DND-41 (cell line): ENCODE results near the gene APC2.

ENCODE experiments used
- ATAC-seq: fragments of 200-7000 bp; cut with Tn5 transposase; 3 replicates; pipeline ENCODE4 v1.9.1; 2021; ENCODE audit warnings: low read depth; ENCODE audit not compliant: insufficient read depth
- DNase-seq: peaks from one replicate; pipeline ENCODE4 v3.0.0-alpha.2; 2020
- H2AFZ ChIP-seq: 2 replicates; pipeline ENCODE4 v1.6.0; 2012; ENCODE audit warnings: low read depth, low read length
- H3K27ac ChIP-seq: 2 replicates; pipeline ENCODE4 v1.5.1; 2012; ENCODE audit warnings: low read length, inconsistent platforms
- H3K27me3 ChIP-seq: fragments of 200-600 bp; sonication (generic); 2 replicates; pipeline ENCODE4 v1.6.0; 2012; ENCODE audit warnings: low read length, mild to moderate bottlenecking, inconsistent platforms; ENCODE audit not compliant: insufficient read depth, poor library complexity
- H3K36me3 ChIP-seq: 2 replicates; pipeline ENCODE4 v1.5.1; 2012; ENCODE audit warnings: low read length, inconsistent platforms; ENCODE audit not compliant: insufficient read depth
- H3K4me1 ChIP-seq: 2 replicates; pipeline ENCODE4 v1.5.1; 2012; ENCODE audit warnings: mild to moderate bottlenecking, low read length; ENCODE audit not compliant: insufficient read depth
- H3K4me2 ChIP-seq: 2 replicates; pipeline ENCODE4 v1.6.0; 2012; ENCODE audit warnings: mild to moderate bottlenecking, moderate library complexity, low read length, inconsistent platforms; ENCODE audit not compliant: insufficient read depth
- H3K4me3 ChIP-seq, 2 experiments: fragments of 200-600 bp in 1 of 2; shearing (Covaris generic) in 1 of 2; 2 replicates each; pipeline ENCODE4 v1.5.1; 2012 to 2016; ENCODE audit warnings: inconsistent platforms in 2 of 2, low read length in 2 of 2, mild to moderate bottlenecking in 2 of 2, low read depth in 1 of 2, moderate library complexity in 1 of 2
- H3K79me2 ChIP-seq: 2 replicates; pipeline ENCODE4 v1.6.0; 2012; ENCODE audit warnings: low read length, inconsistent platforms; ENCODE audit not compliant: insufficient read depth
- H3K9ac ChIP-seq: 2 replicates; pipeline ENCODE4 v1.6.0; 2012; ENCODE audit warnings: low read depth, mild to moderate bottlenecking, inconsistent platforms, low read length, moderate library complexity
- H3K9me3 ChIP-seq: 2 replicates; pipeline ENCODE4 v1.5.1; 2012; ENCODE audit warnings: low read length, moderate library complexity, mild to moderate bottlenecking, inconsistent platforms; ENCODE audit not compliant: insufficient read depth, severe bottlenecking
- H4K20me1 ChIP-seq: 2 replicates; pipeline ENCODE4 v1.6.0; 2012; ENCODE audit warnings: low read length; ENCODE audit not compliant: insufficient read depth
- EZH2 ChIP-seq: IDR thresholded peaks from 3 replicates; pipeline ENCODE4 v1.6.1; 2012; ENCODE audit warnings: borderline replicate concordance, low read depth, mild to moderate bottlenecking, moderate library complexity, low read length, inconsistent platforms; ENCODE audit not compliant: severe bottlenecking
- TF ChIP-seq, protein P1 (sequence below): IDR thresholded peaks from 2 replicates; pipeline ENCODE4 v1.5.1; 2012; ENCODE audit warnings: borderline replicate concordance, low read length, moderate library complexity, mild to moderate bottlenecking; ENCODE audit not compliant: poor library complexity, severe bottlenecking; ENCODE audit errors: extremely low read depth

The APC2 gene

DNA sequence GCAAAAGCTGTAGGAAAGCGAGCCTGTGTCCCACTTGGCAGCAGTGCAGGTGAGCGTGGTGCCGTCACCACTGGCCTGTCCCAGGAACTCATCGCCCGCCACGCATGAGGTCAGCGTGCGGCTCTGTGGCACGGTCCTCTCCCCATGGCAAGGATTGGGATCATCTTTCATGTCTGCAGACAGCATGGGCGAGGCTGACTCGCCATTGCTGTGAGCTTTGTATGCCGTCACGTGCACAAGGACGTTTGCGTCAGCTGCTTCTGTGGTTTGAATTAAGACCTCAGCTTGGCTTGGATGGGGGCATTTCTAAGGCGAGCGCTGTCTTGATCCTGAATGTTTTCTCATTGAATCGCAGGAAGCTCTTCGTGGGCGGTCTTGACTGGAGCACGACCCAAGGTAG is 32.8 kb upstream of the APC2 start:
- Histone ChIP-seq H3K27me3 (no peaks in the 10 kb centered on the region), H3K4me1 (peaks cover 9% of the 10 kb centered on the region)

DNA sequence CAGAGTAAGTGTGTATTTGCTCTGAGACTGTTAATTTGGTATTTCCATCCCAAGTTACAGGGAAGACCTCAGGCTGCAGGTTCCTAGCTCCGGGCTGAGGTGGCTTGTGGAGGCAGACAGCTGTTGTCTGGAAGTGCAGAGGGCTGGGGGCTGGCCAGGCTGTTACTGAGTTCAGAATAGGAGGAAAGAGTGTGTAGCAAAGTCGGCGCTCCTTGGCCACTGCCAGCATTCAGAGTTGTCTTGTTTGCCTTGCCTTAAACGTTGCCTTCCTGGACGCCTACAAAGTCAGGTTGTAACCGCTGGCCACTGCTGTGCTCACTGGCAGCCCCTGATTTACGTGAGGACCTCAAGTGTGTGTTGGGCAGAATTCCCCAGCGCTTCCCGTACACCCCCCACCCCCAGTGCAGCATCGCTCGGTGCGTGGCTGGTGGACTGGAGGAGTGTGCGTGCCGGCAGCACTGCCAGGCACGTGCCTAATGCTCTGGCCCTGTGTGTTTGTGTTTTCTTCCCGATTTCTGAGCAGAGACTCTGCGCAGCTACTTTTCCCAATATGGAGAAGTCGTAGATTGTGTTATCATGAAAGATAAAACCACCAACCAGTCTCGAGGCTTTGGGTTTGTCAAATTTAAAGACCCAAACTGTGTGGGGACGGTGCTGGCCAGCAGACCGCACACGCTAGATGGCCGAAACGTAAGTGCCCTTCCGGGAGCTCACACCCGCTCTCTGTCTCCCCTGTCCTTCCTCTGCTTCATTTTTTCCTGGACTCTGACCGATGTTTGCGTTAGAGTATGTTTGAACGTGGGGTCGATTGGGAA is 32.0 kb upstream of the APC2 start:
- peaks cover 99% of the 10 kb centered on the region for H3K79me2 ChIP-seq
- no peaks in the 10 kb centered on the region for H3K27me3 ChIP-seq
- no peak overlapping the region for H3K9ac ChIP-seq
- H3K4me3 ChIP-seq = no peak overlapping the region
- peaks cover 2% of the 10 kb centered on the region for H3K4me1 ChIP-seq
- H3K36me3 ChIP-seq = peaks cover 95% of the 10 kb centered on the region
- no peak overlapping the region for H2AFZ ChIP-seq
- peaks cover 97% of the 10 kb centered on the region for H4K20me1 ChIP-seq
- H3K9me3 ChIP-seq = no peaks in the 10 kb centered on the region
- ATAC-seq (no peak), DNase-seq (no peak)
- no peak overlapping the region for H3K27ac ChIP-seq
- TF ChIP-seq EZH2 = no peak
- TF ChIP-seq, protein P1, sequence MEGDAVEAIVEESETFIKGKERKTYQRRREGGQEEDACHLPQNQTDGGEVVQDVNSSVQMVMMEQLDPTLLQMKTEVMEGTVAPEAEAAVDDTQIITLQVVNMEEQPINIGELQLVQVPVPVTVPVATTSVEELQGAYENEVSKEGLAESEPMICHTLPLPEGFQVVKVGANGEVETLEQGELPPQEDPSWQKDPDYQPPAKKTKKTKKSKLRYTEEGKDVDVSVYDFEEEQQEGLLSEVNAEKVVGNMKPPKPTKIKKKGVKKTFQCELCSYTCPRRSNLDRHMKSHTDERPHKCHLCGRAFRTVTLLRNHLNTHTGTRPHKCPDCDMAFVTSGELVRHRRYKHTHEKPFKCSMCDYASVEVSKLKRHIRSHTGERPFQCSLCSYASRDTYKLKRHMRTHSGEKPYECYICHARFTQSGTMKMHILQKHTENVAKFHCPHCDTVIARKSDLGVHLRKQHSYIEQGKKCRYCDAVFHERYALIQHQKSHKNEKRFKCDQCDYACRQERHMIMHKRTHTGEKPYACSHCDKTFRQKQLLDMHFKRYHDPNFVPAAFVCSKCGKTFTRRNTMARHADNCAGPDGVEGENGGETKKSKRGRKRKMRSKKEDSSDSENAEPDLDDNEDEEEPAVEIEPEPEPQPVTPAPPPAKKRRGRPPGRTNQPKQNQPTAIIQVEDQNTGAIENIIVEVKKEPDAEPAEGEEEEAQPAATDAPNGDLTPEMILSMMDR = no peak
- H3K4me2 ChIP-seq = no peak overlapping the region

More for the DNA sequence above, 32.8 kb upstream of the APC2 start:
- H3K9me3 ChIP-seq = no peaks in the 10 kb centered on the region
- H3K4me2 ChIP-seq = no peak overlapping the region
- H3K9ac ChIP-seq = no peak overlapping the region
- peaks cover 99% of the 10 kb centered on the region for H3K79me2 ChIP-seq
- no peak for DNase-seq
- H2AFZ ChIP-seq = no peak overlapping the region
- no peak overlapping the region for H3K27ac ChIP-seq
- peaks cover 95% of the 10 kb centered on the region for H3K36me3 ChIP-seq
- H3K4me3 ChIP-seq = no peak overlapping the region
- no peak for ATAC-seq
- TF ChIP-seq EZH2 = no peak
- TF ChIP-seq, protein P1 = no peak
- peaks cover 97% of the 10 kb centered on the region for H4K20me1 ChIP-seq

DNA sequence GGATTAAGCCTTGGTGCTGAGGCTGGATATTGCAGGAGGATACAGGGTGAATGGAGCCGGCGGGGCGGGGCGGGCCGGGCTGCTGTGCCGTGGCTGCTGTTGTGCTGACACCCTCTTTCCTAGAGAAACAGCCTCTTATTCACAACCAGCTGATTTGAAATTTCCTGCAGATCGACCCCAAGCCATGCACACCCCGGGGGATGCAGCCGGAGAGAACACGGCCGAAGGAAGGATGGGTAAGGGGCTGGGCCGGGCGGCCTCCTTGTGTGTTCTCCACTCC is 31.5 kb upstream of the APC2 start:
- Histone ChIP-seq H3K79me2 (peaks cover 99% of the 10 kb centered on the region), H3K4me3 (no peak overlapping the region), H3K27me3 (no peaks in the 10 kb centered on the region), H4K20me1 (peaks cover 97% of the 10 kb centered on the region), H3K4me1 (no peaks in the 10 kb centered on the region; the same call in 1 of the 2 replicates), H3K27ac (no peak overlapping the region), H2AFZ (no peak overlapping the region), H3K36me3 (peaks cover 95% of the 10 kb centered on the region), H3K9me3 (no peaks in the 10 kb centered on the region), H3K9ac (no peak overlapping the region), H3K4me2 (no peak overlapping the region)
- DNase-seq (no peak), ATAC-seq (no peak)
- TF ChIP-seq, protein P1 = no peak
